ENCODE measurements around the gene PAPSS2. TPM values are rescaled to one million over a fixed set of nuclear protein-coding genes. Genes with fewer than 3 reads are reported as not detected.

PAPSS2 gene
- total and polyA plus RNA-seq, 10 donors = 3.0 to 25.9 (median 12.6) TPM

DNA sequence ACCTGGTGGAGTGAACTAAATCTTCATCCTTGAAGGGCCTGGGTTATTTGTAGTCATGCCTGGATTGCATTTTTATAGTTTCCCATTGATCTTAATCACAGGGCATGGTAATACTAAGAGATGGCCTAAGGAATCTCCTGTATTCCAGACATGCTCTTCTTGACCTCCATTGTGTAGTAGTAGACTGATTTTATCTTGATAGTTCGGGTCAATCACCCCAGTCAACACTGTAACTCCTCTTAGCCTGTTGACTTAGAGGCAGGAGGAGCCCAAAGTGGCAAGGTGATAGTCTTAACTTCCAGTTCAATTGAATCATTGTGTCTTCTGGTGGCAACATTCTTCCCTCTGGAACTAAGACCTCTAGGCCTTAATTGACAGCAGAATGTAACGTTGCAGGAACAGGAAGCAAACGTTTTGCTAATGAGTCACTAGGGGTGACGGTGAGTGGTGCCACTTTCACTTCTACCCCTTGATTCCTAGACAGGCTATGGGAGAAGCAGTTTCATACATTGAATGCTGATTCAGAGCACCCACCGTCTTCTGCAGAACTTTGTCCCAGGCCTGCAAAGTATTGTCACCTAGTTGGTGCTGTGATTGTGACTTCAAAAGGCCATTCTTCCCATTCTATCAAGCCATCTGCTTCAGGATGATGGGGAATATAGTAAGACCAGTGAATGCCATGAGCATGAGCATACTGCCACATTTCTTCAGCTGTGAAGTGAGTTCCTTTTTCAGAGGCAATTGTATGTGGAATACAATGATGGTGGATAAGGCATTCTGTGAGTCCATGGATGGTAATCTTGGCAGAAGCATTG, 24.0 kb upstream of the PAPSS2 start:
- WGBS, 5 donors = 35 to 51% (median 41%) methylated on average over 5 of the region's 5 CpGs
- H3K4me1 ChIP-seq = no peaks in the 10 kb centered on the region
- no peaks in the 10 kb centered on the region for H3K9me3 ChIP-seq
- H3K27me3 ChIP-seq (replicated peaks in 1 of 7) = no peaks in the 10 kb centered on the region
- no peaks in the 10 kb centered on the region for H3K36me3 ChIP-seq
- no peak for DNase-seq
- TF ChIP-seq, protein P1, sequence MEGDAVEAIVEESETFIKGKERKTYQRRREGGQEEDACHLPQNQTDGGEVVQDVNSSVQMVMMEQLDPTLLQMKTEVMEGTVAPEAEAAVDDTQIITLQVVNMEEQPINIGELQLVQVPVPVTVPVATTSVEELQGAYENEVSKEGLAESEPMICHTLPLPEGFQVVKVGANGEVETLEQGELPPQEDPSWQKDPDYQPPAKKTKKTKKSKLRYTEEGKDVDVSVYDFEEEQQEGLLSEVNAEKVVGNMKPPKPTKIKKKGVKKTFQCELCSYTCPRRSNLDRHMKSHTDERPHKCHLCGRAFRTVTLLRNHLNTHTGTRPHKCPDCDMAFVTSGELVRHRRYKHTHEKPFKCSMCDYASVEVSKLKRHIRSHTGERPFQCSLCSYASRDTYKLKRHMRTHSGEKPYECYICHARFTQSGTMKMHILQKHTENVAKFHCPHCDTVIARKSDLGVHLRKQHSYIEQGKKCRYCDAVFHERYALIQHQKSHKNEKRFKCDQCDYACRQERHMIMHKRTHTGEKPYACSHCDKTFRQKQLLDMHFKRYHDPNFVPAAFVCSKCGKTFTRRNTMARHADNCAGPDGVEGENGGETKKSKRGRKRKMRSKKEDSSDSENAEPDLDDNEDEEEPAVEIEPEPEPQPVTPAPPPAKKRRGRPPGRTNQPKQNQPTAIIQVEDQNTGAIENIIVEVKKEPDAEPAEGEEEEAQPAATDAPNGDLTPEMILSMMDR (IDR thresholded peaks at IDR 0.05 in 8 of 11, conservative IDR thresholded peaks at IDR 0.05 in 3 of 11) = no peak
- TF ChIP-seq POLR2A (IDR thresholded peaks at IDR 0.05) (no peak), POLR2AphosphoS5 (IDR thresholded peaks at IDR 0.05) (no peak)
- H3K27ac ChIP-seq = no peak overlapping the region
- no peak overlapping the region for H3K4me3 ChIP-seq
- intact Hi-C loops (cut with DNase I; ENCODE audit: low total_unique reads) = no loop called here

- no peaks in the 10 kb centered on the region for H3K4me1 ChIP-seq
- H3K27me3 ChIP-seq (replicated peaks in 1 of 7) = no peaks in the 10 kb centered on the region
- TF ChIP-seq POLR2A (IDR thresholded peaks at IDR 0.05) (no peak), POLR2AphosphoS5 (IDR thresholded peaks at IDR 0.05) (no peak)
- TF ChIP-seq, protein P1 (IDR thresholded peaks at IDR 0.05 in 8 of 11, conservative IDR thresholded peaks at IDR 0.05 in 3 of 11) = no peak
- no peaks in the 10 kb centered on the region for H3K36me3 ChIP-seq
- no peak for DNase-seq
- no peak overlapping the region for H3K4me3 ChIP-seq
- H3K9me3 ChIP-seq = no peaks in the 10 kb centered on the region
- intact Hi-C loops (cut with DNase I; ENCODE audit: low total_unique reads) = no loop called here
- WGBS, 5 donors = 82 to 98% (median 94%) methylated on average over 3 of the region's 3 CpGs
- H3K27ac ChIP-seq = no peak overlapping the region
These were observed 23.3 kb upstream of the PAPSS2 start for GRCh38 chr10:87636313-87636915.

DNA sequence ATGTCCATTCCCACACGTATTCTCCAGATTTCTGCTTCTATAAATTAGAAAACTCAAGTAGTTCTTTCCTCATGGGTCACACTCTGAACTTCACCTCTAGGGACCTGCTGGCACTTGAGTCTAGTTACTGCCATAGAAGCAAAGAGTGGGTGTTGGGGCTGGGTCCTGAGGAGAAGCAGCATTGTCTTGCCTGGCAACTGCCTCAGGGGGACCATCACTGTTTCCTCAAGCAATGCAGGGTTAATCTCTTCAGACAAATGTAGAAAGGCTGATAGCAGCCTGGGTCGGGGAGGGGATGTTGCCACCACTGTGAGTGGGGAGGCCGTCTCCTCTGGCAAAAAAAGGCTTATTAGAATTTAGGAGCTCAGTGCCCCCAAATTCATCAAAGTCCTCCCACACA, 20.2 kb upstream of the PAPSS2 start:
- H3K9me3 ChIP-seq = no peaks in the 10 kb centered on the region
- no peak for TF ChIP-seq POLR2AphosphoS5 (IDR thresholded peaks at IDR 0.05)
- no peak for TF ChIP-seq POLR2A (IDR thresholded peaks at IDR 0.05)
- TF ChIP-seq, protein P1 (IDR thresholded peaks at IDR 0.05 in 8 of 11, conservative IDR thresholded peaks at IDR 0.05 in 3 of 11) = no peak

GRCh38 chr10:87640043-87640442, 19.6 kb upstream of the PAPSS2 start:
- Histone ChIP-seq H3K4me1 (no peaks in the 10 kb centered on the region), H3K9me3 (no peaks in the 10 kb centered on the region), H3K27ac (no peak overlapping the region), H3K27me3 (replicated peaks in 1 of 7) (no peaks in the 10 kb centered on the region), H3K36me3 (no peaks in the 10 kb centered on the region), H3K4me3 (no peak overlapping the region)
- intact Hi-C loops (cut with DNase I; ENCODE audit: low total_unique reads) = no loop called here
- TF ChIP-seq POLR2AphosphoS5 (IDR thresholded peaks at IDR 0.05) (no peak), POLR2A (IDR thresholded peaks at IDR 0.05) (no peak)
- TF ChIP-seq, protein P1 (IDR thresholded peaks at IDR 0.05 in 8 of 11, conservative IDR thresholded peaks at IDR 0.05 in 3 of 11) = no peak
- no peak for DNase-seq

More for the DNA sequence above, 20.2 kb upstream of the PAPSS2 start:
- no peaks in the 10 kb centered on the region for H3K4me1 ChIP-seq
- intact Hi-C loops (cut with DNase I; ENCODE audit: low total_unique reads) = no loop called here
- no peak overlapping the region for H3K27ac ChIP-seq
- H3K27me3 ChIP-seq (replicated peaks in 1 of 7) = no peaks in the 10 kb centered on the region
- H3K4me3 ChIP-seq = no peak overlapping the region
- DNase-seq = no peak
- 90 to 98% (median 93%) methylated on average over 3 of the region's 3 CpGs for WGBS, 5 donors
- H3K36me3 ChIP-seq = no peaks in the 10 kb centered on the region

Data from spleen (tissue), 11 donors.